Nephron (organoid): ENCODE results near the gene TMEM164.

Experiments
- H3K27ac Mint-ChIP-seq, 3 experiments: 2 replicates each; pipeline ENCODE4 v1.8.0; 2020; ENCODE audit warnings: mixed read lengths in 3 of 3, mild to moderate bottlenecking in 2 of 3, moderate library complexity in 1 of 3
- H3K27me3 Mint-ChIP-seq: 2 replicates; pipeline ENCODE4 v1.8.0; 2021; ENCODE audit warnings: low read depth, mild to moderate bottlenecking, moderate library complexity, mixed read lengths
- H3K36me3 Mint-ChIP-seq: 2 replicates; pipeline ENCODE4 v1.8.0; 2020; ENCODE audit warnings: low read depth, mixed read lengths
- H3K4me1 Mint-ChIP-seq: 2 replicates; pipeline ENCODE4 v1.8.0; 2020; ENCODE audit warnings: mixed read lengths
- H3K4me3 Mint-ChIP-seq, 3 experiments: 2 replicates each; pipeline ENCODE4 v1.8.0; 2020; ENCODE audit warnings: mild to moderate bottlenecking in 3 of 3, mixed read lengths in 3 of 3, moderate library complexity in 2 of 3
- H3K9me3 Mint-ChIP-seq: 2 replicates; pipeline ENCODE4 v1.8.0; 2020; ENCODE audit warnings: mixed read lengths
- TF ChIP-seq, protein P1 (sequence below), 3 experiments: fragments of 200-600 bp; sonication (generic); IDR thresholded peaks; one replicate each; pipeline ENCODE4 v1.5.0; 2021; ENCODE audit warnings: antibody characterized with exemption in 3 of 3; ENCODE audit not compliant: unreplicated experiment in 3 of 3

The TMEM164 gene

DNA sequence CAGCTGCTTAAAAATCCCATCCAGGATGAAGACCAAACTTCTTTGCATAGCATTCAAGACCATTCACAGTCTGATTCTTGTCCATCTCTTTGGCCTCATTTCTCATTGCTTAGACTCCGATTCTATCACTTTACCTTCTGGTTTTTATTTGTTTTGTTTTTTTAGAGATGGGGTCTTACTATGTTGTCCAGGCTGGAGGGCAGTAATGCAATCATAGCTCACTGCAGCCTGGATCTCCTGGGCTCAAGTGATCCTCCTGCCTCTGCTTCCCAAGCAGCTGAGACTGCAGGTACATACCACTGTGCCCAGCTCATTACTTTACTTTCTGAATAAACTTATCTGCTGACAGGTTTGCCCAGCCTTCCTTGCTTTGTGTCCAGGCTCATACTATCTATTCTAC, 152.8 kb downstream of the TMEM164 start:
- TF ChIP-seq, protein P1, sequence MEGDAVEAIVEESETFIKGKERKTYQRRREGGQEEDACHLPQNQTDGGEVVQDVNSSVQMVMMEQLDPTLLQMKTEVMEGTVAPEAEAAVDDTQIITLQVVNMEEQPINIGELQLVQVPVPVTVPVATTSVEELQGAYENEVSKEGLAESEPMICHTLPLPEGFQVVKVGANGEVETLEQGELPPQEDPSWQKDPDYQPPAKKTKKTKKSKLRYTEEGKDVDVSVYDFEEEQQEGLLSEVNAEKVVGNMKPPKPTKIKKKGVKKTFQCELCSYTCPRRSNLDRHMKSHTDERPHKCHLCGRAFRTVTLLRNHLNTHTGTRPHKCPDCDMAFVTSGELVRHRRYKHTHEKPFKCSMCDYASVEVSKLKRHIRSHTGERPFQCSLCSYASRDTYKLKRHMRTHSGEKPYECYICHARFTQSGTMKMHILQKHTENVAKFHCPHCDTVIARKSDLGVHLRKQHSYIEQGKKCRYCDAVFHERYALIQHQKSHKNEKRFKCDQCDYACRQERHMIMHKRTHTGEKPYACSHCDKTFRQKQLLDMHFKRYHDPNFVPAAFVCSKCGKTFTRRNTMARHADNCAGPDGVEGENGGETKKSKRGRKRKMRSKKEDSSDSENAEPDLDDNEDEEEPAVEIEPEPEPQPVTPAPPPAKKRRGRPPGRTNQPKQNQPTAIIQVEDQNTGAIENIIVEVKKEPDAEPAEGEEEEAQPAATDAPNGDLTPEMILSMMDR (IDR thresholded peaks at IDR 0.05; ENCODE audit: unreplicated experiment in 3 of 3) = no peak
- H3K9me3 Mint-ChIP-seq = no peaks in the 10 kb centered on the region
- H3K27ac Mint-ChIP-seq = no peak overlapping the region
- peaks cover 7% of the 10 kb centered on the region for H3K4me1 Mint-ChIP-seq
- H3K27me3 Mint-ChIP-seq = no peaks in the 10 kb centered on the region
- H3K36me3 Mint-ChIP-seq = peaks cover 10% of the 10 kb centered on the region
- no peak overlapping the region for H3K4me3 Mint-ChIP-seq

DNA sequence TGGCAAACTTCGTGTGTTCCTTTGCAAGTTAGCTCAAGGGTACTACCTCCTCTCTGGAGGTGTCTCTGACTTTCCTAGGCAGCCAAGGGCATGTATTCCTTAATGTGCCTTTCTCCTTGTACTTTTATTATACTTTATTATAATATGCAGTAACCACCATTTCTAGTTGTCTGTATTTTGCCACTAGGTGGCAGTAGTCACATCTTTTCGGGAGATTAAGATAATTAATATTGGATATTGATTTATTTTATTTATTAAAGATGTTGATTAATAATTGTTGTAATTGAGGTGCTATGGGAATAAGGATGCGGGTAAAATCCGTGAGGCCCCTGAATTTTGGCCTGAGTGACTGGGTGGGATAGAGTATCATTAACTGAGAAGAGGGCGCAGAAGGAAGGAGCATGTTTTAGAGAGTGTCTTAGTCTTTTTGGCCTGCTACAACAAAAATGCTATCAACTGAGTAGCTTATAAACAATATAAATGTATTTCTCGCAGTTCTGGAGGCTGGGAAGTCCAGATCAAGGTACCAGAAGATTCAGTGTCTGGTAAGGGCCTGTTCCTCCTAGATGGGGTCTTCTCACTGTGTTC, 153.3 kb downstream of the TMEM164 start:
- Mint-ChIP-seq H3K36me3 (peaks cover 10% of the 10 kb centered on the region), H3K4me3 (no peak overlapping the region), H3K4me1 (peaks cover 7% of the 10 kb centered on the region), H3K27ac (no peak overlapping the region), H3K9me3 (no peaks in the 10 kb centered on the region), H3K27me3 (no peaks in the 10 kb centered on the region)
- TF ChIP-seq, protein P1 (IDR thresholded peaks at IDR 0.05; ENCODE audit: unreplicated experiment in 3 of 3) = peak; percentile 57 to 68 (median 62)

DNA sequence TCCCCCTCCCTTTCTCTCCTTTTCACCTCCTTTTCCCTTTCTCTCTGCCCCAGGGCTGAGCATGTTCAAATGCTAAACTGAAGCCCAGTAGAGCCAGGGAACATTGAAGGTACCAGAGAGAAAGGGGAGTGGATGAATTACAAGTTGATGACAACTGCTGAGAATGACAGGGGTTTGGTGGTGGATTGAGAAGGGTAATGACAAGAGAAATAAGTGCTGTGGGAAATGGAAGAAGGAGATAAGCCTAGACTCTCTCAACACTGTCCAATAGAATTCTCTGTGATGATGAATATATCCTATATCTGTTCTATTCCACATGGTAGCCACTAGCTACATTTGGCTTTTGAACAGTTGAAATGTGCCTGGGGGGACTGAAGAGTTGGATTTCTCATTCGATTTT, 154.5 kb downstream of the TMEM164 start:
- H3K4me1 Mint-ChIP-seq = peaks cover 7% of the 10 kb centered on the region
- no peaks in the 10 kb centered on the region for H3K27me3 Mint-ChIP-seq
- peaks cover 10% of the 10 kb centered on the region for H3K36me3 Mint-ChIP-seq
- no peak overlapping the region for H3K4me3 Mint-ChIP-seq
- H3K27ac Mint-ChIP-seq = no peak overlapping the region
- TF ChIP-seq, protein P1 (IDR thresholded peaks at IDR 0.05; ENCODE audit: unreplicated experiment in 3 of 3) = no peak
- no peaks in the 10 kb centered on the region for H3K9me3 Mint-ChIP-seq

DNA sequence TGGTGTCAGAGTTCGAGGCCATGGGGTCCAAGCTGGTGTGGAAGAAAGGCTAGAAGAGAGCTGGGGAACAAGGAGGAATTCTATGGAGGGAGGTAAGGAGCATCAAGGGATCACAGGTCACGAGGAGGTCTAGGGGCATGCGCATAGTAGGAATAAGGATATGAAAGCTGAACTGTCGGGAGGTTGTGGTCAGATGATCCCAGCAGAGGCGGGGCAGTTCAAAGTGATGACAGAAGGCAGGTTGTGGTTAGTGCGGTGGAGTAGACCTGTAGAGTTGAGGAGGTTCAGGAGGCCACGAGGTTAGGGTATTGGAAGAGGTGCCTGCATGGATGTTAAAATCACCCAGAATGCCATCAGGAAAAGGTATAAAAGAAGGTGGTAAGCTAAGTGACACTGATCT, 156.3 kb downstream of the TMEM164 start:
- TF ChIP-seq, protein P1 (IDR thresholded peaks at IDR 0.05; ENCODE audit: unreplicated experiment in 3 of 3) = no peak
- Mint-ChIP-seq H3K27ac (peak overlapping the region in 1 of 3 experiments; percentile 9), H3K36me3 (peaks cover 3% of the 10 kb centered on the region), H3K27me3 (no peaks in the 10 kb centered on the region), H3K4me3 (no peak overlapping the region), H3K9me3 (no peaks in the 10 kb centered on the region), H3K4me1 (peaks cover 7% of the 10 kb centered on the region)

DNA sequence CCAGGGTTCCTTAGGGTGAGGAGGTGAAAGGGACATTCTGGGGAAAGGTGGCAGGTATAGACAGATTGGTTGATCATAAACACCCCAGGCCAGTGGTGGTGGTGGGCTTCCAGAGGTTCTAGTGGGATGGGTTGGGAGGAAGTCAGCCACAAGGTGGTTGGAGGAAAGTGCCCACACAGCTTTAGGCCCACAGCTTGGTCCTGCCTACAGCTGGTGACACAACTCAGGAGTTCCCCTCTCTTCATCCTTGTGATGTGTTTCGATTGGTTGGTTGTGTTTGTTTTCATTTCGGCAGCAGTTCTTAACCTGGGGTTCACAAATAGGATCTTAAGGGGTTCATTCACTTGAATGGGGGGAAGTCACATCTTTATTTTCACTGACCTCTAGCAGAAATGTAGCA, 157.0 kb downstream of the TMEM164 start:
- H3K27me3 Mint-ChIP-seq = no peaks in the 10 kb centered on the region
- H3K36me3 Mint-ChIP-seq = peaks cover 3% of the 10 kb centered on the region
- no peaks in the 10 kb centered on the region for H3K9me3 Mint-ChIP-seq
- H3K4me3 Mint-ChIP-seq = no peak overlapping the region
- no peak overlapping the region for H3K27ac Mint-ChIP-seq
- TF ChIP-seq, protein P1 (IDR thresholded peaks at IDR 0.05; ENCODE audit: unreplicated experiment in 3 of 3) = no peak
- H3K4me1 Mint-ChIP-seq = peaks cover 5% of the 10 kb centered on the region

DNA sequence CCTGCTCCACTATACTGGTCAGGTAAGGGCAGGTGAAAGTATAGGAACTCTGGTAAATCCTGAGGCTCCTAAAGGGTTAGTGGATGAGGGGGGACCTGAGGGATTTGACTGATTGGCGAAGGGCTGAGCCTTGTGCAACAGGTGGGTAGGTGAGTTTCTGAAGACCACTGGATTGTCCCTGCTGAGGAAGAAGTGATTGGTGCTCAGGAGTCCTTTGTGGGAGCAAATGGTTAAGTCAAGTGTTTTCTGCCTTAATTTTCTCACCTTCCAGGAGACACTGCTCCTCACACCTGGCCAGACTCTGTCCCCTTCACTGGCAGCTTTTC, 158.4 kb downstream of the TMEM164 start:
- H3K36me3 Mint-ChIP-seq = no peaks in the 10 kb centered on the region
- H3K4me3 Mint-ChIP-seq = no peak overlapping the region
- TF ChIP-seq, protein P1 (IDR thresholded peaks at IDR 0.05; ENCODE audit: unreplicated experiment in 3 of 3) = no peak
- H3K27me3 Mint-ChIP-seq = no peaks in the 10 kb centered on the region
- no peak overlapping the region for H3K27ac Mint-ChIP-seq
- no peaks in the 10 kb centered on the region for H3K4me1 Mint-ChIP-seq
- no peaks in the 10 kb centered on the region for H3K9me3 Mint-ChIP-seq
